GM18502 (cell line): ENCODE measurements around the gene ASCC3.

ENCODE experiments used
- ATAC-seq: cut with Tn5 transposase; IDR thresholded peaks from one replicate; pipeline ENCODE4 v1.9.1; 2021; ENCODE audit warnings: mild to moderate bottlenecking; ENCODE audit not compliant: unreplicated experiment, poor library complexity

The ASCC3 gene

GRCh38 chr6:100475554-100476320 is 405.4 kb downstream of the ASCC3 start:
- peak; percentile 78 for ATAC-seq

DNA sequence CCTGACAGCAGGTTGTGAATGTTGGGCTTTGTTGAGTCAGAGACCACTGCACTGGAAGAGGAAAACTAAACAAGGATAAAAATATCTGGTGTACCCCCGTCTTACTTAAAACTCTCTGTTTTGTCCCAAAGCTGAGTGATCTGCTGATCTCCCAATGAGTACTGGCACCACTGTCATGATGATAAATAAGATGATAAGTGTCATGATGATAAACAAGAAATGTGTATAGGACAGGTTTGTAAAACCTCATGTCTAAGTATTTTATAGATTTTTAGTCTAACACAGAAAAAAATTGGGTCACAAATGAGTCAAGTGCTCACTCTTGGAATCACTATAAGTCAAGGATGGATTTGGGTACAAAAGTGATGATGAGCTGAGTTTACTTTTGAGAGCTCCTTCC is 407.9 kb downstream of the ASCC3 start:
- ATAC-seq: no peak

GRCh38 chr6:100472674-100473073 is 408.5 kb downstream of the ASCC3 start:
- peak; percentile 92 for ATAC-seq

DNA sequence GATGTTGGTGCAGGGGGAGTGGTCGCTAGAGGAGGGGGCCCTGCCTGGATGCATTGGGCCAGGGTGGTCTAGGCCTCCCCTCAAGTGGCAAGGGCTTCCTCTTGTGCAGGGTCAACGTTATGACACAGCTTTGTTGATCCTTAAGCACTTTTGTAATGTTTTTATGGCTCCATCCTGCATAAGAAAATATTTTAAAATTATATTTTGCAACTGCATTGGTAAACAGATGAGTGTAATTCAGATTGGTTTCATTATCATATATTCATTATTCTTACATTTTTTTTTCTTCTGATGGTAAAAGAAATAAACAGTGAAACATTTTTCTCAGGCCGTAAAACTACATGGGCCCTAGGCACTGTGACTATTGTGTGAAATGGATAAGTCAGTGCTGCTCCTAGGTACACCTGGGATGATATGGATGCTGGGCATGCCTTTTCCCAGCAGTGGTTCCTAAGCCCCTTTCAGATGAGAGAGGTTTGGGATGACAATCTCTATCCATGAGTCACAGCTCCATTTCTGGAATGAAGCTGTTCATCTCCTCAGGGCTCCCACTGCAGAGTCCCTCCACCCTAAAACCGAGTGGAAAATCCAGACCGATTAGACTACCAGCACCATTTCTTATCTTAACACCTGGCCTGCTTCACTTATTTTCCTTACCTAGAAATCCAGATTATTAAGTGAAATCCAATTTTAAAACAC is 410.6 kb downstream of the ASCC3 start:
- ATAC-seq: no peak

GRCh38 chr6:100469101-100469859 is 411.8 kb downstream of the ASCC3 start:
- ATAC-seq: no peak

GRCh38 chr6:100468016-100468622 is 413.0 kb downstream of the ASCC3 start:
- ATAC-seq: no peak

DNA sequence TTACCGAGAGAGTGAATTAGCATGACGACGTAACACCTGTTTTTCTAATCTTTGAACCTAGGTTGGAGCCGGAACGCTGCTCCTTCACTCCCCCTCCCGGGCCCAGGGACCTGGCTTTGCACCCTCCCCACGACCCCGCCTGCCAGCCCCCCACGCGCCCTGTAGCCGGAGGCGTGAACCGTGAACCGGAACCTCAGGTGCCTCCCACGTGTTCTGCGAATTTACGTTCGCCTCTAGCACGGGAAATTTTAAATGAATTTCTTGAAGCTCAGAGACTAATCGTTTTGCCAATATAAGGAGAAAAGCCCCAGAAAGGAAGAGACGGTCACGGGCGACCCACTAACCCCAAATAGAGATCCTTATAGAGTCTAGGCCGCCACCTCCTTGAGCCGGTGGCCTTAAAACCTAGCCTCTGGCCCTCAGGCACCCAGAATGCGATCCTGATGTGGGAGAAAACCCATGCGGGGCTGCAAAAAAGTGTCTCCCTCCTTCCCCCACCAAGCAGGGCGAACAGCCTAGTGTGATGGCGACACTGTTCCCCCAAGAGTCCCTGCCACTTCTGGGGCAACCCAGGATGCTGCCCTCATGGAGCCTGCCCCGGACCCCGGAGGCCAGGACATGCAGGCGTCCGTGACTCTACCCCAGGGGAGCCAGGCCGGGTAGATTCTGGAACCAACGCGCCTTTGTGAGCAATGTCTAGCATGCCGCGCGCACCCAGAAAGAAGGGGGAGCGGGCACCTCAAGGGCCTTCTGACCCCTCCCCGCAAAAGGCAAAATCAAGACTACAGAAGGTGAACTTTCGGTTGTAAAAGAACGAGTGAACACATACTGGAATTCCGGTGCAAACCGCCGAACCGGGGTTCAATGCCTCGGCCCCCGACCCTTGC is 413.8 kb downstream of the ASCC3 start:
- ATAC-seq: no peak

DNA sequence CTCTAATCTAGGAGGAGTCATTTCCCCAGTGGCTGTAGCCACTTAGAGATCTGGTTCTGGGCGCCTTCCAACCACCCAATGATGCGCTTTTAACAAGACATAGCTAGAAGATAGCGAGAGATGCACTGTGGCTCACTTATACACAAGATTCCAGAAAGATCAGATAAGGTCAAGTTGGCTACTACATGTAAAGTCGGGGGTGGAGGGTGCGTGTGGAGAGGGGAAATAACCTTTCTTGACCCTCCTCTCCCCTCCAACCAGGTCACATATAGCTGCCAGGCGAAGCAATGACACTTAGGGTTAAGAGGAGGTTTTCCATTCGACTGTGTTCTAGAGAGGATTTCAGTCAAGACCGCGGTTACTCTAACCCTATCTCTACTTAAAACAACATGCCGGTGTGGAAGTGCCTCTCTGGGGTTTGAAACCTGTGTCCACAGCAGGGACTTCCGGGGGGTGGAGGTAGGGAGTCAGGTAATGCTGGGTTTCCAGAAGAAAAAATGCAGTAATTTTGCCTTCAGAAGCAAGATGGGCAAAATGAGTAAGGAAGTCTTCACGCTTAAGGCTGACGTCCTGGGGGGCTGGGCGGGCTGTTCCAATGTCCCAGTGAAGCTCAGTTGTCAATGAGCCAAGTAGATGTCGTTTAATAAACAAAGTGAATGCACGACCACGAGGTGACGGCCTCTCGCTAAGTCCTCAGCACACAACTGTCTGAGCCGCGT is 414.6 kb downstream of the ASCC3 start:
- ATAC-seq: no peak

- ATAC-seq: no peak
Measured at GRCh38 chr6:100465701-100466409, 415.3 kb downstream of the ASCC3 start.

DNA sequence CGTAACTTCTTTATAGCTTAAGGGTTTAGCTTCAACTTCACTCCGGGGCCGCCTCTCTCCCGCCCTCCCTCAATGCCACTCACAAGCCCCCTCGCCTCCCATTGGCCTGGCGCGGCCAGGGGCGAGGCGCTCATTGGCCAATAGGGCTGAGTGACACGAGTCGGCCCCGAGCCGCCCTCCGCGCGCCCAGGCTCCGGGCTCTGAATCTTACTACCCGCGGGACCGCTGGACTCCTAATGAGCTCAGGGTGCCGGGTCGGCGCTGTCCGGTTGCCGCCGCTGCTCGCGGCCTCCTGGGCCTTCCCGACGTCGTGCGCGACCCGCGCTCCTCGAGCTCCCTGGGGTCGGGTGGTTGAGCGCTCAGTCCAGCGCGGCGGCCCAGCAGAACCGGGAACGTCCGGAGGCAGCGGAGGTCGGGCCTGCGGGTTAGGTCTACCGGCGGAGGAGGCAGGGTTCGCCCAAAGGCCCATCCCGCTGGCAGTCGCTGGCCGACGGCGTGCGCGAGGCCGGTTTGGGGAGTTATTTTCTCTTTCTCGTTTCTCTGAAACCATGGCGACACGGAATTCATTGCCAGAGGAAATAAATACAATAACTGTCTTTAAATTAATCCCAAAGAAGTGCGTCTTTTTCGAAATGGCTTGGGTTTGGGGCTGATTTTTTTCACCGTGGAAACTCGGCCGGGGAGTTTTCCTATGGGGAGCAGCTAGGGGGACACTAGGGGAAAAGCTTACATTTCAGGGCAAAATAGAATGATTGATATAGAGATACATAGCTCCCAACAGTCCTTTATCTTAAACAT is 416.0 kb downstream of the ASCC3 start, which contains the start of gene SIM1:
Gene SIM1, minus strand, starts transcription at position 19 of the 798 bp plus-strand sequence. CDS start 1,453 bp downstream, outside the sequence.
- peak; percentile 57 for ATAC-seq

DNA sequence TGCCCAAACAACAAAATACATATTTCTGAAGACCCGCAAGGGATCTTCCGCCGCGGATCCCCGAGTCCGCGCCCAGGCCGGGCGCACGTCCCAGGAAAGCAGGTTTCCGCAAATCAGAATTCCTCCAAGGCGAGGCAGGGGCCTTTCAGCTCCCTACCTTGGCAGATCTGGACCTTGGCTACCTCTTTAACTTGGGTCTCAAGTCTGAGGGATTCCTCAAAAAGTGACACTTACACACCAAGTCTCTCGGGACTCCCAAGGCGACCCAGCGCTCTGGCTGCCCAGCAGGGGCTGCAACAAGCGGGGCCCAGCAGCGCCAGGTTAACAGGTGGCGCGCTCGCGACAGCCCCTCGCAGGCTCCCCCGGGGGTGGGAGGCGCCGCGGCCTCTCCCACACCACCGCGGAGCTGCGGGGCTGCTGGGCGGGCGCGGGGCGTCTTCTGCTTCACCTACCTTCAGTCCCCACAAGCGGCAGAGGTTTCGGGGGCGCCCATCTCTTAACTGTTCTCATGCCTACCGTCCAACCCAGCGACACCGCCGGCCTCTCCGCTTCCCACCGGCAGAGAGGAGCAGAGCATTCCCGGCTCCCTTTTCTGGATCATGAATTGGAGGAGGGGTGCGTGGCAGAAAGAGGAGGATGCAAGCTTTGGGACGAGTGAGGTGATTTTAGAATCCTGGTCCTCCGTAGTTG is 416.8 kb downstream of the ASCC3 start:
- ATAC-seq: no peak

- no peak for ATAC-seq
Measured at GRCh38 chr6:100463630-100464161, 417.4 kb downstream of the ASCC3 start.

- no peak for ATAC-seq
Measured at GRCh38 chr6:100462706-100463629, 418.2 kb downstream of the ASCC3 start.

DNA sequence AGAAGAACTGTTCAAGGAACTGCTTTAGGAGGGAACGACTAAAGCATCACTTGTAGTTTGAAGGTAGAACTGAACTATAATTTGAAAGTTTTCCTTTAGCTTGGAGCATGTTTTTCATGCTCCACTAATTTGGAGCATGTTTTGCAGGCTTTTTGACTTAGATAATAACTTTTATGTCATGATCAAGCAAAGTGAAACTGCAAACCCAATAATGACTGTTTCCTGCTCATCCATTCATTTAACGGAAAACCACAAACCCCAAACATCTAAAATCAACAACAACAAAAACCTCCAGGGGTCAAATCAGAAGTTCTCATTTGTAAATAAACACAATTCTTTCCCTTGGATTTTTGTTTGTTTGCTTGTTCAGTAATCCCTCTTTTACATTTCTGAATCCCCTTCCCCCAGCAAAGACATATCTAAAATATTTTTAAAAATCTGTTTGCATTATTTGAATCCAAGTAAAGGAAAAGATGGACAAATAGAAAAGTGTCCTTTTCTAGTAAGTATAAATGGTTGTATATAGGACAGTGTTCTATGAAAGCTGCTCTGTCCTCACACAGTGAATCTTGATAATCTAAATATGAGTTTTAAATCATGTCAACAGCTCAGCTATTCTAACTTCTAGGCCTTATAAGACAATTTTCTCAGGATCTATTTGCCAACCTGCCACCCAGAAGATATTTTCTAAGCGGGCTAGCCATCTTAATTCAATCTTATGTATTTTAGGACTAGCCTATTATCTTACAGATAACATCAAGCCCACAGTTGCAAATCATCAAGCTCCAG is 419.0 kb downstream of the ASCC3 start:
- peak; percentile 39 for ATAC-seq
